ENCODE data around the gene CDK7.
"Not testable (repeated sequence)": the region's sequence is repeated elsewhere in the genome, so short reads cannot be mapped to it uniquely, and the experiment has no call there.

Gene CDK7

GRCh38 chr5:69242215-69242927, 7.7 kb downstream of the CDK7 start:
- no peak overlapping the region for H3K27ac ChIP-seq (ENCODE audit: low read length)
- no peaks in the 10 kb centered on the region for H3K27me3 ChIP-seq (ENCODE audit: insufficient read depth, low read length)
- H3K4me1 ChIP-seq (ENCODE audit: insufficient read depth, low read length) = no peaks in the 10 kb centered on the region
- no peak overlapping the region for H3K4me3 ChIP-seq (ENCODE audit: low read length)
- H3K9me3 ChIP-seq (ENCODE audit: insufficient read depth, low read depth, low read length) = no peaks in the 10 kb centered on the region
- no peak overlapping the region for H3K9ac ChIP-seq (ENCODE audit: low read depth, low read length)
- H3K36me3 ChIP-seq (ENCODE audit: insufficient read depth, low read depth, low read length) = peaks cover 34% of the 10 kb centered on the region

DNA sequence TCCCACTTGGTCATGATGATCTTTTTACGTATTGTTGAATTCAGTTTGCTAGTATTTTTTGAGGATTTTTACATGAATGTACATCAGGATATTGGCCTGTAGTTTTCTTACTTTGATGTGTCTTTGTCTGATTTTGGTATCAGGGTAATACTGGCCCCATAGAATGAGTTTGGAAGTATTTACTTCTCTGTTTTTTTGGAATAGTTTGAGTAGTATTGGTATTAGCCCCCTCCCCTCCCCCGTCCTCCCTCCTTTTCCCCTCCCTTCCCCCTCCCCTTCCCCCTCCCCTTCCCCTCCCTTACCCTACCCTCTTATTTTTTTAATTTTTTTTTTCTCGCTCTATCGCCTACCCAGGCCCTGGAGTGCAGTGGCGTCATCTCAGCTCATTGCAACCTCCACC, 10.3 kb downstream of the CDK7 start:
- H3K9ac ChIP-seq (ENCODE audit: low read depth, low read length) = no peak overlapping the region
- H3K4me3 ChIP-seq (ENCODE audit: low read length) = no peak overlapping the region
- H3K27me3 ChIP-seq (ENCODE audit: insufficient read depth, low read length) = no peaks in the 10 kb centered on the region
- no peaks in the 10 kb centered on the region for H3K4me1 ChIP-seq (ENCODE audit: insufficient read depth, low read length)
- H3K9me3 ChIP-seq (ENCODE audit: insufficient read depth, low read depth, low read length) = no peaks in the 10 kb centered on the region
- H3K36me3 ChIP-seq (ENCODE audit: insufficient read depth, low read depth, low read length) = peaks cover 11% of the 10 kb centered on the region
- no peak overlapping the region for H3K27ac ChIP-seq (ENCODE audit: low read length)

GRCh38 chr5:69248019-69248418, 13.3 kb downstream of the CDK7 start:
- Histone ChIP-seq H3K9me3 (ENCODE audit: insufficient read depth, low read depth, low read length) (no peaks in the 10 kb centered on the region), H3K27ac (ENCODE audit: low read length) (no peak overlapping the region), H3K4me1 (ENCODE audit: insufficient read depth, low read length) (no peaks in the 10 kb centered on the region), H3K27me3 (ENCODE audit: insufficient read depth, low read length) (no peaks in the 10 kb centered on the region), H3K36me3 (ENCODE audit: insufficient read depth, low read depth, low read length) (0 out of 2 replicates have a peak, but pooled peaks cover 8% of the 10 kb centered on the region), H3K4me3 (ENCODE audit: low read length) (no peak overlapping the region), H3K9ac (ENCODE audit: low read depth, low read length) (no peak overlapping the region)

- Histone ChIP-seq H3K9ac (ENCODE audit: low read depth, low read length) (no peak overlapping the region), H3K36me3 (ENCODE audit: insufficient read depth, low read depth, low read length) (peaks cover 19% of the 10 kb centered on the region), H3K27ac (ENCODE audit: low read length) (no peak overlapping the region)
Measured at GRCh38 chr5:69250593-69250992, 15.9 kb downstream of the CDK7 start.

GRCh38 chr5:69252437-69252836, 17.8 kb downstream of the CDK7 start:
- Histone ChIP-seq H3K4me3 (ENCODE audit: low read length) (no peak overlapping the region), H3K9me3 (ENCODE audit: insufficient read depth, low read depth, low read length) (no peaks in the 10 kb centered on the region), H3K27ac (ENCODE audit: low read length) (no peak overlapping the region), H3K4me1 (ENCODE audit: insufficient read depth, low read length) (no peaks in the 10 kb centered on the region), H3K27me3 (ENCODE audit: insufficient read depth, low read length) (no peaks in the 10 kb centered on the region), H3K9ac (ENCODE audit: low read depth, low read length) (no peak overlapping the region), H3K36me3 (ENCODE audit: insufficient read depth, low read depth, low read length) (peaks cover 36% of the 10 kb centered on the region)

More at GRCh38 chr5:69250593-69250992, 15.9 kb downstream of the CDK7 start:
- no peaks in the 10 kb centered on the region for H3K27me3 ChIP-seq (ENCODE audit: insufficient read depth, low read length)
- H3K4me1 ChIP-seq (ENCODE audit: insufficient read depth, low read length) = no peaks in the 10 kb centered on the region
- no peaks in the 10 kb centered on the region for H3K9me3 ChIP-seq (ENCODE audit: insufficient read depth, low read depth, low read length)
- H3K4me3 ChIP-seq (ENCODE audit: low read length) = no peak overlapping the region

- not testable (repeated sequence) for H3K9ac ChIP-seq (ENCODE audit: low read depth, low read length); H3K4me1 ChIP-seq (ENCODE audit: insufficient read depth, low read length); H3K27me3 ChIP-seq (ENCODE audit: insufficient read depth, low read length); H3K27ac ChIP-seq (ENCODE audit: low read length); H3K4me3 ChIP-seq (ENCODE audit: low read length); H3K9me3 ChIP-seq (ENCODE audit: insufficient read depth, low read depth, low read length)
- peaks cover 63% of the 10 kb centered on the region for H3K36me3 ChIP-seq (ENCODE audit: insufficient read depth, low read depth, low read length)
Measured at GRCh38 chr5:69255940-69256339, 21.3 kb downstream of the CDK7 start.

- Histone ChIP-seq H3K27ac (ENCODE audit: low read length) (no peak overlapping the region), H3K9me3 (ENCODE audit: insufficient read depth, low read depth, low read length) (no peaks in the 10 kb centered on the region), H3K9ac (ENCODE audit: low read depth, low read length) (no peak overlapping the region), H3K4me1 (ENCODE audit: insufficient read depth, low read length) (no peaks in the 10 kb centered on the region), H3K27me3 (ENCODE audit: insufficient read depth, low read length) (no peaks in the 10 kb centered on the region), H3K4me3 (ENCODE audit: low read length) (no peak overlapping the region), H3K36me3 (ENCODE audit: insufficient read depth, low read depth, low read length) (peaks cover 75% of the 10 kb centered on the region)
Measured at GRCh38 chr5:69257577-69257976, 22.9 kb downstream of the CDK7 start.

GRCh38 chr5:69261034-69261433, 26.3 kb downstream of the CDK7 start:
- Histone ChIP-seq H3K9ac (ENCODE audit: low read depth, low read length) (no peak overlapping the region), H3K4me1 (ENCODE audit: insufficient read depth, low read length) (no peaks in the 10 kb centered on the region), H3K4me3 (ENCODE audit: low read length) (no peak overlapping the region), H3K36me3 (ENCODE audit: insufficient read depth, low read depth, low read length) (peaks cover 80% of the 10 kb centered on the region), H3K27me3 (ENCODE audit: insufficient read depth, low read length) (no peaks in the 10 kb centered on the region), H3K27ac (ENCODE audit: low read length) (no peak overlapping the region), H3K9me3 (ENCODE audit: insufficient read depth, low read depth, low read length) (no peaks in the 10 kb centered on the region)

GRCh38 chr5:69265931-69266330, 31.2 kb downstream of the CDK7 start:
- Histone ChIP-seq H3K4me1 (ENCODE audit: insufficient read depth, low read length) (no peaks in the 10 kb centered on the region), H3K9me3 (ENCODE audit: insufficient read depth, low read depth, low read length) (no peaks in the 10 kb centered on the region), H3K9ac (ENCODE audit: low read depth, low read length) (no peak overlapping the region), H3K27ac (ENCODE audit: low read length) (no peak overlapping the region), H3K36me3 (ENCODE audit: insufficient read depth, low read depth, low read length) (peaks cover 76% of the 10 kb centered on the region), H3K27me3 (ENCODE audit: insufficient read depth, low read length) (no peaks in the 10 kb centered on the region), H3K4me3 (ENCODE audit: low read length) (no peak overlapping the region)

- Histone ChIP-seq H3K27ac (ENCODE audit: low read length) (no peak overlapping the region), H3K4me3 (ENCODE audit: low read length) (no peak overlapping the region), H3K9ac (ENCODE audit: low read depth, low read length) (no peak overlapping the region), H3K4me1 (ENCODE audit: insufficient read depth, low read length) (no peaks in the 10 kb centered on the region), H3K9me3 (ENCODE audit: insufficient read depth, low read depth, low read length) (no peaks in the 10 kb centered on the region), H3K27me3 (ENCODE audit: insufficient read depth, low read length) (no peaks in the 10 kb centered on the region), H3K36me3 (ENCODE audit: insufficient read depth, low read depth, low read length) (peaks cover 78% of the 10 kb centered on the region)
Measured at GRCh38 chr5:69268899-69269298, 34.2 kb downstream of the CDK7 start.

- peaks cover 81% of the 10 kb centered on the region for H3K36me3 ChIP-seq (ENCODE audit: insufficient read depth, low read depth, low read length)
Measured at GRCh38 chr5:69270840-69271239, 36.2 kb downstream of the CDK7 start.

DNA sequence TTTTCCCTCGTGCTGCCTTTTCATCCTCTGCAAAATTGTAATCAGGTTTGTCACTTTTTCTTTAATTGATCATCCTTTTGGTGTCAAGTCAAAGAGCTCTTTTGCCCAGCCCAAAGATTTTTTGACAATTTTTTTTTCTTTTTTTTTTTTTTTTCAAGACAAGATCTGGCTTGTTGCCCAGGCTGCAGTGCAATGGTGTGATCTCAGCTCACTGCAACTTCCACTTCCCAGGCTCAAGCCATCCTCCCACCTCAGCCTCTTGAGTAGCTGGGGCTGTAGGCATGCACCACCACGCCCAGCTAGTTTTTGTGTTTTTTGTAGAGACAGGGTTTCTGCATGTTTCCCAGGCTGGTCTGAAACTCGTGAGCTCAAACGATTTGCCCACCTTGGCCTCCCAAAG, 36.7 kb downstream of the CDK7 start:
- no peak overlapping the region for H3K27ac ChIP-seq (ENCODE audit: low read length)
- H3K4me1 ChIP-seq (ENCODE audit: insufficient read depth, low read length) = no peaks in the 10 kb centered on the region
- no peaks in the 10 kb centered on the region for H3K9me3 ChIP-seq (ENCODE audit: insufficient read depth, low read depth, low read length)
- peaks cover 85% of the 10 kb centered on the region for H3K36me3 ChIP-seq (ENCODE audit: insufficient read depth, low read depth, low read length)
- no peak overlapping the region for H3K9ac ChIP-seq (ENCODE audit: low read depth, low read length)
- no peak overlapping the region for H3K4me3 ChIP-seq (ENCODE audit: low read length)
- H3K27me3 ChIP-seq (ENCODE audit: insufficient read depth, low read length) = no peaks in the 10 kb centered on the region

More at GRCh38 chr5:69270840-69271239, 36.2 kb downstream of the CDK7 start:
- H3K27me3 ChIP-seq (ENCODE audit: insufficient read depth, low read length) = no peaks in the 10 kb centered on the region
- H3K9ac ChIP-seq (ENCODE audit: low read depth, low read length) = no peak overlapping the region
- no peaks in the 10 kb centered on the region for H3K9me3 ChIP-seq (ENCODE audit: insufficient read depth, low read depth, low read length)
- no peak overlapping the region for H3K27ac ChIP-seq (ENCODE audit: low read length)
- no peak overlapping the region for H3K4me3 ChIP-seq (ENCODE audit: low read length)
- H3K4me1 ChIP-seq (ENCODE audit: insufficient read depth, low read length) = no peaks in the 10 kb centered on the region
